ENCODE measurements around the gene PRAC1.
"Not testable (repeated sequence)": the region's sequence is repeated elsewhere in the genome, so short reads cannot be mapped to it uniquely, and the experiment has no call there.

DNA sequence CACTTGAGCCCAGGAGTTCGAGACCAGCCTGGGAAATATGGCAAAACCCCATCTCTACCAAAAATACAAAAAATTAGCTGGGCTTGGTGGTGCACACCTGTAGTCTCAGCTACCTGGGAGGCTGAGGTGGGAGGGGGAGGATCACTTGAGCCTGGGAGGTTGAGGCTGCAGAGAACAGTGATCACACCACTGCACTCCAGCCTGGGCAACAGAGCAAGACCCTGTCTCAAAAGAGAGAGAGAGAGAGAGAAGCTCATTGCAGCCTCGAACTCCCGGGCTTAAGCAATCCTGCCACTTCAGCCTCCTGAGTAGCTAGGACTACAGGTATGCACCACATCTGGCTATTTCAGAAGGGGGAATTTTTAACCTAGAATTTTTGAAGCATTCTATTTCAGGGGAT lies 5.8 kb downstream of the PRAC1 start:
- TF ChIP-seq CTCF (IDR thresholded peaks at IDR 0.05; ENCODE audit: extremely low read depth in 1 of 2, insufficient read depth in 1 of 2, low read depth in 1 of 2, low read length in 2 of 2), result not testable (repeated sequence)
- TF ChIP-seq, protein P1, sequence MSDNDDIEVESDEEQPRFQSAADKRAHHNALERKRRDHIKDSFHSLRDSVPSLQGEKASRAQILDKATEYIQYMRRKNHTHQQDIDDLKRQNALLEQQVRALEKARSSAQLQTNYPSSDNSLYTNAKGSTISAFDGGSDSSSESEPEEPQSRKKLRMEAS (IDR thresholded peaks at IDR 0.05; ENCODE audit: insufficient read depth, insufficient read length), result not testable (repeated sequence)
